T-helper 9 cell (primary cell): ENCODE results near the gene DBP.
A peak's percentile ranks its signal among the peaks of the same experiment; 100 is the strongest.
"Not testable (repeated sequence)": the region's sequence is repeated elsewhere in the genome, so short reads cannot be mapped to it uniquely, and the experiment has no call there.

Source experiments
- DNase-seq: peaks from one replicate; pipeline ENCODE4 v3.0.0-alpha.2; 2020

Gene DBP

DNA sequence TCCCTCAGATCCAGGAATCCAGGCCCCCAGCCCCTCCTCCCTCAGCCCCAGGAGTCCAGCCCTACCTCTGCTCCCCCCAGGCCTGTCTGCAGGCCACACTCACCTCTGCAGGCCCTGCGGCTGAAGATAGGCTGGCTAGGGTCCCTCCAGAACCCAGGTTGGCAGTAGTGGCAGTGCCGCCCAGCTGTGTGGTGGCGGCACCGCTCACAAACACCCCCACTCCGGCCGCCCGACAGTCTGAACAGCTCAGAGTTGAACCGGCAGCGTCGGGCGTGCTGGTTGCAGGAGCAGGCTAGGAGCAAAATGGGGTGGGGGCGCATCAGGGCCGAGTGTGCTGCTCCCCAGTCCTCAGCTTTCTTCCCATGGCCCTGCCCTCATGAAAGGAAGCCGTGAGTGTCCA lies 27.3 kb upstream of the DBP start:
- DNase-seq = no peak

GRCh38 chr19:48663667-48664066 lies 26.5 kb upstream of the DBP start:
- DNase-seq = no peak

DNA sequence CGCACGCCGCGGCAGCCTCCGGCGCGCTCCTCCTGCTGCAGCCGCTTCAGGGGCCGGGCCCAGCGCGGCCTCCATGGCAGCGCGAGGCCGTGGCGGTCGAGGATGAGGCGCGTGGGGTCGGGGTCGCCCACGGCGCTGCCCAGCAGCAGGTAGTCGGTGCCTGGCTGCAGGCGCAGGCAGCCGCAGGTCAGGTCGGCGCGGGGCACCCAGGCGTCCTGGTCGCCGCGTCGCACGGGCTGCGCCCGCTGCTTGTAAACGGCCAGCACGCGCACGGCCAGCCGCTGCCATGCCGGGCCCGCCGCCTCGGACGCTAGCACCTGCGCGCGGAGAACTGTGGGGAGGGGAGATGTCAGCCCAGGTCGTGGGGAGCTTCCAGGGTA lies 24.5 kb upstream of the DBP start:
- no peak for DNase-seq

- DNase-seq = peak; percentile 59
Measured at GRCh38 chr19:48660852-48661710, 23.9 kb upstream of the DBP start.

- DNase-seq = no peak
Measured at GRCh38 chr19:48659768-48660167, 22.6 kb upstream of the DBP start.

DNA sequence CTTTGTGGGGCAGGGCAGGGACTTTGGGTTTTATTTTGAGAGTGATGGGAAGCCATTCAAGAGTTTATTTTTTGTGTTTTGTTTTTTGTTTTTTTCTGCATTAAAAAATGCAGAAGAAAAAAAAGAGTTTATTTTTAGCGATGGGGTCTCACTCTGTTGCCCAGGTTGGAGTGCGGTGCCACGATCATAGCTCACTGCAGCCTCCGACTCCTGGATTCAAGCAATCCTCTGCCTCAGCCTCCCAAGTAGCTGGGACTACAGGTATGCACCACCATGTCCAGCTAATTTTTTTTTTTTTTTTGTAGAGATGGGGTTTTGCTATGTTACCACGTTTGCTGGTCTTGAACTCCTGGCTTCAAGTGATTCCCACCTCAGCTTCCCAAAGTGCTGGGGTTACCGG lies 21.3 kb upstream of the DBP start:
- DNase-seq = no peak

DNA sequence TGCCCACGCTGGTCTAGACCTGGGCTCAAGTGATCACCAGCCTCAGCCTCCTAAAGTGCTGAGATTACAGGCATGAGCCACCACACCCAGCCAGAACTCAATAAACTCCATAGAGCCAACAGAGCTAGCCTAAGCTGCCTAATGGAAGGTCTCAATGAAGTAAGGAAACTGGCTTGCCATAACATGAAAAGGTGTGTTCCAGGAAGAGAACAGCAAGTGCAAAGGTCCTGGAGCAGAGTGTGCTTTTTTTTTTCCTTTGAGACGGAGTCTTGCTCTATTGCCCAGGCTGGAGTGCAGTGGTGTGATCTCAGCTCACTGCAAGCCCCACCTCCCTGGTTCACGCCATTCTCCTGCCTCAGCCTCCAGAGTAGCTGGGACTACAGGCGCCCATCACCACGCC lies 20.6 kb upstream of the DBP start:
- DNase-seq = not testable (repeated sequence)

- DNase-seq = no peak
Measured at GRCh38 chr19:48656840-48657474, 19.8 kb upstream of the DBP start.

DNA sequence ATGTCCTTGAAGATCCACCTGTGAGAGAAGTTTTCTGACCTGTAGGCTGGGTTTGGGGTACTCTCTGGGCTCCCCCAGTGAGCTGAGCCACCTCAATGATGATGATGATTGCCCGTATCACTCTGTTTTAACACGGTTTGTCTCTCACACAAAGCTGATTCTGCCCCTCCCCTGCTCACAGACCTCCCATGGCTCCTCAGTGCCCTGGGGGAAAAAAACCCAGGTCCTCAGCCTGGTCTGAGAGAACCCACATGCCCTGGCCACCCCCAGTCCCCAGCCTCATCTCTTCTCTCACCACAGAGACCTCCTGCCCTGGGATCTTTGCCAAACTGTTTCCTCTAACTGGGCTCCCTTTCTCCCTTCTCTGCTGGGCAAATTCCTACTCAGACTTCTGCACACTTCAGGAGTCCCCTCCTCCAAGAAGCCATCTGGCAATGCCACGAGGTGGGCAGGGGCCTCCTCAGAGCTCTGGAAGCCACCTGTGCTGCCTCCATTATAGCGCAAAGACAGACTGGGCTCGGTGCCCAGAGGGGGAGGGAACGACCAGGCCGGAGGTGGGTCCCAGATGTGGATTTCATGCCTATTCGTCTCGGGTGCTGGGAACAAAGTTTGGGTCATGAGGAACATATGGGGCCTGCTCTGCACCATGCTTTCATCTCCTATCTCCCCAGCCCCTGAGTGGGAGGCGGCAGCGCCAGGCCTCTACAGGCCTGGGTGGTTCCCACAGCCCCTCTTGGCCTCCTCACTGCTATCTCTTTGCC lies 17.3 kb upstream of the DBP start:
- no peak for DNase-seq

DNA sequence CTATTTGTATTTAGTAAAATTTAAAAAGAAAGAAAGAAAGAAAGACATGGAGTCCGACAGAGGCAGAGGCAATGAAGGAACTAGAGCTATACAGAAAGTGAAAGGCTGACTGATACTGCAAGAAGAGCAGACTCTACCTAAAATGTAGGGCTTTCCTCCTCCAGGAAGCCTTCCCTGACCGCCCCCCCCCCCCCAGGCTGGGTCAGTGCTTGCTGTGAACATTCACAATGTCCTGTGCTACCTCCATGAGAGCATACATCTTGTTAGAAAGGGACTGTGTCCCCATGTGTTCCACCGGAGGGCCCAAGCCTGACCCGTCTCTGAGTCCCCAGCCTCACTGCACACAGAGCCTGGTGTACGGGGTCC lies 14.5 kb upstream of the DBP start:
- no peak for DNase-seq

GRCh38 chr19:48650974-48651682 lies 13.9 kb upstream of the DBP start:
- no peak for DNase-seq

DNA sequence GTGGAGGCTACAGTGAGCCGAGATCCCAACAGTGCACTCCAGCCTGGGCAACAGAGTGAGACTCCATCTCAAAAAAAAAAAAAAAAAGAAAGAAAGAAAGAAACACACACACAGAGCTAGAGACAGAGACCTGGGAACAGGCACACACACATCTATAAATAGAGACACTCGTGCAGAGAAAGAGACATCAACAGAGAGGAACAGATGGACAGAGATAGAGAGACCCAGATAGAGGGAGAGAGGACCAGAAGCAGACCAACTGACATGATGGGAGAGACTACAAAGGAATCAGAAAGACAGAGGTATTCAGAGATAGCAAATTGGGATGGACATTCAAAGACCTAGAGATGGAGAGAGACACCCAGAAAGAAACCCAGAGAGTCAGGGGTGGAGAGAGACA lies 11.0 kb upstream of the DBP start:
- DNase-seq = no peak

DNA sequence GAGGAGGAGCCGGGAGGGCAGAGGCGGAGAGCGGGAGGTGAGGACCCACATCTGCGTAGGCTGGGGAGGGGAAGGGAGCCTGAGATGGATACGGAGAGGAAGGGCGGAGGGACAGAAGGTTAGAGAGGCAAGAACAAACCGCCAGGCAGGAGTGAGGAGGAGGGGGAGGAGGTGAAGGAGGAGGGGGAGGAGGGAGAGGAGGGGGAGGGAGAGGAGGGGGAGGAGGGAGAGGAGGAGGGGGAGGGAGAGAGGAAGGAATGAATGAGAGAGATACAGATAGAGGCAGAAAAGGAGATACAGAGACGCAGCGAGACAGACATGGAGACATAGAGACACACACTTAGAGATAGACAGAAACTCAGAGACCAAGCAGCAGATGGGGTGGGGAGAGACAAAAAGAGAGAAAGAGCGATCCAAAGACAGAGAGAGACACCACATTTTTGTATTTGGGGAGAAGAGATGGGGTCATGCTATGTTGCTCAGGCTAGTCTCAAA lies 9.6 kb upstream of the DBP start:
- DNase-seq = no peak

- peak; percentile 92 for DNase-seq
Measured at GRCh38 chr19:48646001-48646721, 9.0 kb upstream of the DBP start, which contains the start of gene CA11. Gene CA11, minus strand, starts transcription at chr19:48646187. Its CDS starts 555 bp downstream, at chr19:48645632.

DNA sequence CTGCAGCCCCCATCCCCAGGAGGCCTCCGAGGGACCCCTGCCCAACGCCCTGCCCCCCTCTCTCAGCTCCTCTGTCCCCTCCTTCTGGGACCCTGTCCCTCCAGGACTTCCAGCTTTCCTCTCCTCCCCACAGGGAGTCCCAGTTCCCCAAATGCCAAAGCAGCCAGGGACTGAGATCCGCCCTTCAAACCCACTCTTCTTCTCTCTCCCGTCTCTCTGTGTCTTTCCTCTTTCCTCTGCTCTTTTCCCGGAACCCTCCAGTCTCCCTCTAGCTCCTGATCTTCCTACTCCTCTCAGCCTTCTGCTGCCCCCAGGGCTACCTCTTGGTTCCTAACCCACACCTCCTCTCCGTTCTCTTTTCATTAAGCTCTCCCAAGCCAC lies 8.4 kb upstream of the DBP start:
- DNase-seq = no peak

DNA sequence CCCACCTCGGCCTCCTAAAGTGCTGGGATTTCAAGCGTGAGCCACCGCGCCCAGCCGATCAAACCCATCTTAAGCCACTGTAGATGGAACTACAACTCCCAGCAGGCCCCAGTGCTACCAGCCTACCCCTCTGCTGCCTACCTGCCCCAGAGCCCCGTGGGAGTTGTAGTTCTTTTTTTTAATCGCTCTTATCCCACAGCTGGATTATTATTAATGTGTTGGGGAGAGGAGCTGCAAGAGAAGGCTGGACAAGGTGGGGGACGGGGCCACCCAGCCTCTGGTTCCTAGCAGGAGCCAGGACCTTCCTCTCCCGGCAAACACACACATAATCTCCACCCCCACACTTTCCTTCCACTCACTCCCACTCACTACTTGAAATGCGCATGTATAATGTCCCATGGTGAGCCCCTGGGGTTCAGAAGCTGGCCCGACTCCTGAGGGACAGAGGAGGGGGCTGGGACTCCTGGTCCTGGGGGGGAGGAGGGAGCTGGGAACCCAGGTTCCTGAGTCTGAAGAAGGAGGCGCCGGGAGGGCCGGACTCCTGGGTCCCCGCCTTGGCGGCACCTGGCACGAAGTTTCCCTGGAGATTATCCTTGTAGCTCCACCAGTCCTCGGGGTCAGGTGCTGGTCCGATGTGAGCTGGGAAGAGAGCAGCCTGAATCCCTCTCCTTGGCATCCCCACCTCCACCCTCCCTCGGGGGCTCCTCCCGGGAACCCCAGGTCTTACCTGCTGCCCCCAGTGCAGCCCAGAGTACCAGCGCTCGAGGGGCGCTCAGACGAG lies 7.8 kb upstream of the DBP start:
- DNase-seq = peak; percentile 63

DNA sequence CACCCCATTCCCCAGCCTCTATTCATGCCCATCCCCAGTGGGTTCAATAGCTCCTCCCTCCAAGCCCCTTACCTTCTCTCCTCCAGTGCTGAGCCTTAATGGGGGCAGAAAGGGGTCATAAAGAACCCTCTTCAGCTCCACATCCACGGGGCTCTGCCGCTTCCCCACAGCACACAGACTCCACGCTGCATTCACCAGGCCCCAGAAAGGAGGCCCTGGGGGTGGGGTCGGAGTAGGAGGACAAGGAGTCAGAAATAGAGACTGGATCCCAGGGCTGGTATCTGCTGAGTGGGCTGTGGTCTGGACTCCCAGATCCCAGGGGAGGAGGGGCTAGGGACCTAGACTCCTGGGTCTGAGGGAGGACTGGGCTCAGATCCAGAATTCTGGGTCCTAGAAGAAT lies 7.2 kb upstream of the DBP start:
- no peak for DNase-seq

GRCh38 chr19:48642862-48643261 lies 5.7 kb upstream of the DBP start:
- DNase-seq = no peak

DNA sequence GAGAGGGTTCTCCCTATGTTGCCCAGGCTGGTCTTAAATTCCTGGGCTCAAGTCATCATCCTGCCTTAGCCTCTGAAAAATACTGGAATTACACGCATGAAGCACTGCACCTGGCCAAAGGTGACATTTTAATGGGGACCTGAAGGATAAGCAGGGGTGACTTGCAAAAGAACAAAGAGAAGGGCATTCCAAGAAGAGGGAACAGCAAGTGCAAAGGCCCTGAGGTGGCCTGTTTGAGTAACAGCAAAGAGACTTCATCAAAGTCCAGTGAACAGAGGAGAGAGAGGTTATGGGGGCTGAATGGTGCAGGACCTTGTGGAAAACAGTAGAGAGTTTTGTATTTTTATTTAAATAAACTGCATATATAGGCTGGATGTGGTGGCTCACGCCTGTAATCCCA lies 4.7 kb upstream of the DBP start:
- DNase-seq = no peak

- no peak for DNase-seq
Measured at GRCh38 chr19:48639483-48640375, 2.5 kb upstream of the DBP start.
